SU-DHL-6 (cell line): ENCODE measurements around the gene FARS2.

Experiments used
- H2AFZ ChIP-seq: fragments of 200-600 bp; sonication (generic); 2 replicates; pipeline ENCODE4 v1.6.1; 2014; ENCODE audit warnings: low read depth, mild to moderate bottlenecking, moderate library complexity, mixed read lengths, antibody characterized with exemption, low read length; ENCODE audit not compliant: severe bottlenecking
- H3F3A ChIP-seq: fragments of 200-600 bp; shearing (Covaris generic); 2 replicates; pipeline ENCODE4 v1.6.0; 2016; ENCODE audit warnings: antibody characterized with exemption, mild to moderate bottlenecking; ENCODE audit not compliant: insufficient read depth
- H3K27ac ChIP-seq: fragments of 200-600 bp; sonication (generic); 2 replicates; pipeline ENCODE4 v1.5.1; 2016; ENCODE audit warnings: low read depth, mild to moderate bottlenecking, low read length, moderate library complexity, mixed read lengths
- H3K27me3 ChIP-seq: fragments of 200-600 bp; sonication (generic), shearing (Covaris generic); 2 replicates; pipeline ENCODE4 v1.6.0; 2014; ENCODE audit warnings: mild to moderate bottlenecking, low read length
- H3K36me3 ChIP-seq: fragments of 200-600 bp; sonication (generic); 2 replicates; pipeline ENCODE4 v1.6.1; 2014; ENCODE audit warnings: mild to moderate bottlenecking, low read length, mixed read lengths
- H3K4me2 ChIP-seq: fragments of 300-600, 200-600 bp; shearing (Covaris generic), sonication (generic); 2 replicates; pipeline ENCODE4 v1.6.0; 2014; ENCODE audit warnings: low read length, low read depth, mild to moderate bottlenecking; ENCODE audit not compliant: poor library complexity, severe bottlenecking
- H3K4me3 ChIP-seq: fragments of 200-600 bp; sonication (generic); 2 replicates; pipeline ENCODE4 v1.5.1; 2014; ENCODE audit warnings: antibody characterized with exemption, low read length, mild to moderate bottlenecking, mixed read lengths; ENCODE audit not compliant: insufficient read depth, poor library complexity, severe bottlenecking
- H3K79me2 ChIP-seq: fragments of 200-600 bp; sonication (generic); 2 replicates; pipeline ENCODE4 v1.6.1; 2014; ENCODE audit warnings: mild to moderate bottlenecking, low read length, moderate library complexity; ENCODE audit not compliant: insufficient read depth
- H3K9ac ChIP-seq: fragments of 200-600 bp; sonication (generic); 2 replicates; pipeline ENCODE4 v1.7.0; 2014; ENCODE audit warnings: mild to moderate bottlenecking, low read length
- H3K9me2 ChIP-seq: fragments of 200-600 bp; sonication (generic); replicated peaks from 2 replicates; pipeline ENCODE4 v1.6.1; 2014; ENCODE audit warnings: low read length; ENCODE audit not compliant: insufficient read depth
- H3K9me3 ChIP-seq: fragments of 200-600 bp; sonication (generic); 2 replicates; pipeline ENCODE4 v1.6.1; 2014; ENCODE audit warnings: low read length, mixed read lengths; ENCODE audit not compliant: insufficient read depth
- H4K20me1 ChIP-seq: fragments of 200-600 bp; sonication (generic); 2 replicates; pipeline ENCODE4 v1.6.1; 2014; ENCODE audit warnings: low read depth, mild to moderate bottlenecking, antibody characterized with exemption, low read length, moderate library complexity, mixed read lengths
- EZH2phosphoT487 ChIP-seq: fragments of 200-600 bp; sonication (generic), shearing (Covaris generic); conservative IDR thresholded peaks from 2 replicates; pipeline ENCODE4 v1.6.1; 2018; ENCODE audit warnings: mild to moderate bottlenecking, antibody characterized with exemption, low read length, moderate library complexity, mixed read lengths
- TF ChIP-seq, protein P1 (sequence below): fragments of 200-600 bp; sonication (generic); IDR thresholded peaks from one replicate; pipeline ENCODE4 v1.5.1; 2017; ENCODE audit warnings: antibody characterized with exemption, mild to moderate bottlenecking, low read length, moderate library complexity; ENCODE audit not compliant: insufficient read depth, poor library complexity, severe bottlenecking

Gene FARS2

DNA sequence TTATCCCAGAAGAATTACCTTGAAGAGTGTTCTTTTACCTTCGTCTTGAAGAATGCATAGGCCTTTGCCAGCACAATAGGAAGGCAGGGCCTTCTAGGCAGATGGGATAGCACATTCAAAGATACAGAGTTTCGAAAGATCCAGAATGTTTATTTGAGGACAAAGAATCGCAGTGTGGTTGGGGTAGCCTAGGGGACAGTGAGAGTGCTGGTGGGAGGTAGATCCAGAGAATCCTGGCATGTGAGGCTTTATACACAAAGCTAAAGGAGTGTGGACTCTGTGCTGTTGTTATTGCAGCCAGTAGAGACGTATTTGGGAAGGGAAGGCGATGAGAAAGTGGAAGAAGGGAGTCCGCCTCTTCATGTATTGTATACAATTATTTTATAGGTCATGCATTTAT is 186.6 kb downstream of the FARS2 start:
- no peak overlapping the region for H3K27ac ChIP-seq
- H2AFZ ChIP-seq = no peak overlapping the region
- no peaks in the 10 kb centered on the region for H3K27me3 ChIP-seq
- H3K9me2 ChIP-seq = no peaks in the 10 kb centered on the region
- H3K36me3 ChIP-seq = no peaks in the 10 kb centered on the region
- H3K79me2 ChIP-seq = no peaks in the 10 kb centered on the region
- H3K4me3 ChIP-seq = no peak overlapping the region
- no peak overlapping the region for H3K4me2 ChIP-seq
- H4K20me1 ChIP-seq = no peaks in the 10 kb centered on the region
- H3F3A ChIP-seq = no peaks in the 10 kb centered on the region
- H3K9me3 ChIP-seq = no peaks in the 10 kb centered on the region
- no peak for TF ChIP-seq EZH2phosphoT487
- TF ChIP-seq, protein P1, sequence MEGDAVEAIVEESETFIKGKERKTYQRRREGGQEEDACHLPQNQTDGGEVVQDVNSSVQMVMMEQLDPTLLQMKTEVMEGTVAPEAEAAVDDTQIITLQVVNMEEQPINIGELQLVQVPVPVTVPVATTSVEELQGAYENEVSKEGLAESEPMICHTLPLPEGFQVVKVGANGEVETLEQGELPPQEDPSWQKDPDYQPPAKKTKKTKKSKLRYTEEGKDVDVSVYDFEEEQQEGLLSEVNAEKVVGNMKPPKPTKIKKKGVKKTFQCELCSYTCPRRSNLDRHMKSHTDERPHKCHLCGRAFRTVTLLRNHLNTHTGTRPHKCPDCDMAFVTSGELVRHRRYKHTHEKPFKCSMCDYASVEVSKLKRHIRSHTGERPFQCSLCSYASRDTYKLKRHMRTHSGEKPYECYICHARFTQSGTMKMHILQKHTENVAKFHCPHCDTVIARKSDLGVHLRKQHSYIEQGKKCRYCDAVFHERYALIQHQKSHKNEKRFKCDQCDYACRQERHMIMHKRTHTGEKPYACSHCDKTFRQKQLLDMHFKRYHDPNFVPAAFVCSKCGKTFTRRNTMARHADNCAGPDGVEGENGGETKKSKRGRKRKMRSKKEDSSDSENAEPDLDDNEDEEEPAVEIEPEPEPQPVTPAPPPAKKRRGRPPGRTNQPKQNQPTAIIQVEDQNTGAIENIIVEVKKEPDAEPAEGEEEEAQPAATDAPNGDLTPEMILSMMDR = no peak
- H3K9ac ChIP-seq = no peak overlapping the region

DNA sequence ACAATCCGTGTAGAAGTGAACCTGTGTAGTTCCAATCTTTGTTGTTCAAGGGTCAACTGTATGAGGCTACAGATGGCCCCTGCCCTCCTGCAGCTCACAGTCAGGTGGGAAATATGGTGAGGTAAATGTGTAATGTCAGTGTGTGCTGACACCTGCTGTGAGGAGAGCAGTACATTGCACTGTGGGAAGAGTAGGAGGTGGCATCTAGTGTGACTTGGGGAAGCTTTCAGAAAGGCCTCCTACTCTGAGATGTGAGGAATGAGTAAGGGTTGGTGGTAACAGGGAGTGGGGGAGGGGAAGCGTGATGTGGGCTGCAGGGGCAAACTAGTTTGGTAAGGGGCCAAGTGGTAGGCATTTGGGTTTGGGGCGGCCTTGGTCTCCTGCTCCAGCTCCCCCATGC is 188.8 kb downstream of the FARS2 start:
- H3K27me3 ChIP-seq = no peaks in the 10 kb centered on the region
- H4K20me1 ChIP-seq = no peaks in the 10 kb centered on the region
- TF ChIP-seq EZH2phosphoT487 = no peak
- TF ChIP-seq, protein P1 = no peak
- no peaks in the 10 kb centered on the region for H3F3A ChIP-seq
- H3K36me3 ChIP-seq = no peaks in the 10 kb centered on the region
- no peaks in the 10 kb centered on the region for H3K9me2 ChIP-seq
- no peak overlapping the region for H3K4me3 ChIP-seq
- H3K79me2 ChIP-seq = no peaks in the 10 kb centered on the region
- no peak overlapping the region for H2AFZ ChIP-seq
- no peak overlapping the region for H3K4me2 ChIP-seq
- H3K9me3 ChIP-seq = no peaks in the 10 kb centered on the region
- H3K9ac ChIP-seq = no peak overlapping the region
- no peak overlapping the region for H3K27ac ChIP-seq

DNA sequence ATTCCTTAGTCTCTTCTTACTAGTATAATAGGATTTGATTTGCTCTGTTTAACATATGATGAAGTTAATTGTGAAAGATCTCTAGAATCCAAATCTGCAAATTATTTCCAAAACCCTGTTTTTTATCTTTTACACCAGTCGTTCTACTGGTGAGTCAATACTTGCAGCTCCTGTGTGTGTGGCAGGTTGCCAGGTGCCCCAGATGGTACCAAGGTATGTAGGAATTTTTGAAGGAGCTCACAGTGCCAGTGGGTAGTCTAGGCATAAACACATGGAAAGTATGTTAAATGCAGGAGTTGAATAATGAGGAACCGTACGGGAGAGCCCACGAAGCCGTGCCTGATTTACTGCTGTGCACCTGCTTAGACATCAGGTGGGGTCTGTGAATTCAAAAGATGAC is 192.2 kb downstream of the FARS2 start:
- H3K79me2 ChIP-seq = no peaks in the 10 kb centered on the region
- H3K4me3 ChIP-seq = no peak overlapping the region
- H3K27me3 ChIP-seq = no peaks in the 10 kb centered on the region
- H2AFZ ChIP-seq = no peak overlapping the region
- H3K4me2 ChIP-seq = no peak overlapping the region
- H3F3A ChIP-seq = no peaks in the 10 kb centered on the region
- H3K27ac ChIP-seq = no peak overlapping the region
- no peaks in the 10 kb centered on the region for H3K36me3 ChIP-seq
- no peak overlapping the region for H3K9ac ChIP-seq
- no peaks in the 10 kb centered on the region for H3K9me2 ChIP-seq
- TF ChIP-seq, protein P1 = no peak
- TF ChIP-seq EZH2phosphoT487 = no peak
- H3K9me3 ChIP-seq = no peaks in the 10 kb centered on the region
- H4K20me1 ChIP-seq = no peaks in the 10 kb centered on the region
